ENCODE measurements around the gene MTHFD2. TPM values are rescaled to one million over a fixed set of nuclear protein-coding genes. Genes with fewer than 3 reads are reported as not detected.
"Not testable (repeated sequence)": the region's sequence is repeated elsewhere in the genome, so short reads cannot be mapped to it uniquely, and the experiment has no call there.

The MTHFD2 gene
- polyA plus RNA-seq, 1 experiment = 282 TPM

DNA sequence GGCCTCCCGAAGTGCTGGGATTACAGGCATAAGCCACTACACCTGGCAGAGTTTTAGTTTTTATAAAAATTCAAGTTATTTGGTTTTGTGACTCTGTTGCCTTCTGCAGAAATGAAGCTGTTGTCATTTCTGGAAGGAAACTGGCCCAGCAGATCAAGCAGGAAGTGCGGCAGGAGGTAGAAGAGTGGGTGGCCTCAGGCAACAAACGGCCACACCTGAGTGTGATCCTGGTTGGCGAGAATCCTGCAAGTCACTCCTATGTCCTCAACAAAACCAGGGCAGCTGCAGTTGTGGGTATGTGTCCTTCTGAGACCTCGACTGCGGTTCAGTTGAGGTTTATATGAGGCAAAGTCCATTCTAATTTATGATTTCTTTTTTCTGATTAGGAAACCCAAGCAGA is 7.2 kb downstream of the MTHFD2 start:
- POLR2A ChIA-PET = no interaction called here
- DNase-seq (ENCODE audit: low read depth) = no peak
- no peak overlapping the region for H3K4me3 ChIP-seq (ENCODE audit: low read depth, low read length)

DNA sequence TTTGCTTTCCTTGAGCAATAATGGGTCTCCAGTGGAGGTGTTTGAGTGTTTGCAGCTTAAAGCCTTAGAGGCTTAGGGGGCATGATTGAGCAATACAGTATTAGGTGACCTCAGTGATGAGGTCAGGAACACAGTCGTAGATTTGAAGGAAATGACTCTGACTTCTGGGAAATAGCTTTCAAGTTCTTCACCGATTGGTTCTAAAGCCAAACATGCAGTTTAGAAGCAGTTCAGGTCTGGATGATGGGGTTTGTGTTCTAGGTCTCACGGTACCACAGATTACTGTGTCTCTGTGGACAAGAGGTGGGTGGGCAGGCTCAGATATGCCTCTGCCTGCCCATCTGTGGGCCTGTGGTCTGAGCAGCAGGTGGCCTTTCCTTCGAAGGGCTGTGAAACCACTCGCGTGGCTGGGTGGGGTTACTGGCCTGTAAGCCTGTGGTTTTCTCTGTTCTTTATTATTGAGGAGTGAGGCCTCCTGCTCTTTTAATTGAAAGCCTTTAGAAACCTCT is 7.8 kb downstream of the MTHFD2 start:
- Histone ChIP-seq H3K36me3 (ENCODE audit: control insufficient read depth, insufficient read depth, low read length) (peaks cover 16% of the 10 kb centered on the region), H3K4me3 (ENCODE audit: low read depth, low read length) (no peak overlapping the region), H3K27me3 (ENCODE audit: control insufficient read depth, insufficient read depth, low read length) (no peaks in the 10 kb centered on the region)
- TF ChIP-seq, protein P1, sequence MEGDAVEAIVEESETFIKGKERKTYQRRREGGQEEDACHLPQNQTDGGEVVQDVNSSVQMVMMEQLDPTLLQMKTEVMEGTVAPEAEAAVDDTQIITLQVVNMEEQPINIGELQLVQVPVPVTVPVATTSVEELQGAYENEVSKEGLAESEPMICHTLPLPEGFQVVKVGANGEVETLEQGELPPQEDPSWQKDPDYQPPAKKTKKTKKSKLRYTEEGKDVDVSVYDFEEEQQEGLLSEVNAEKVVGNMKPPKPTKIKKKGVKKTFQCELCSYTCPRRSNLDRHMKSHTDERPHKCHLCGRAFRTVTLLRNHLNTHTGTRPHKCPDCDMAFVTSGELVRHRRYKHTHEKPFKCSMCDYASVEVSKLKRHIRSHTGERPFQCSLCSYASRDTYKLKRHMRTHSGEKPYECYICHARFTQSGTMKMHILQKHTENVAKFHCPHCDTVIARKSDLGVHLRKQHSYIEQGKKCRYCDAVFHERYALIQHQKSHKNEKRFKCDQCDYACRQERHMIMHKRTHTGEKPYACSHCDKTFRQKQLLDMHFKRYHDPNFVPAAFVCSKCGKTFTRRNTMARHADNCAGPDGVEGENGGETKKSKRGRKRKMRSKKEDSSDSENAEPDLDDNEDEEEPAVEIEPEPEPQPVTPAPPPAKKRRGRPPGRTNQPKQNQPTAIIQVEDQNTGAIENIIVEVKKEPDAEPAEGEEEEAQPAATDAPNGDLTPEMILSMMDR (IDR thresholded peaks at IDR 0.05; ENCODE audit: insufficient read depth, low read depth, low read length) = no peak
- ChIA-PET CTCF (interaction anchor here (0.6 to 1.0 kb wide), 3 partner anchors 45 to 129 kb away, joined by 3 to 4 read pairs (median 3); no protein-coding TSS in a partner anchor), POLR2A (no interaction called here)
- DNase-seq (ENCODE audit: low read depth) = no peak

More for the DNA sequence above, 7.2 kb downstream of the MTHFD2 start:
- Histone ChIP-seq H3K27me3 (ENCODE audit: control insufficient read depth, insufficient read depth, low read length) (no peaks in the 10 kb centered on the region), H3K36me3 (ENCODE audit: control insufficient read depth, insufficient read depth, low read length) (peaks cover 15% of the 10 kb centered on the region)
- TF ChIP-seq, protein P1 (IDR thresholded peaks at IDR 0.05; ENCODE audit: insufficient read depth, low read depth, low read length) = no peak
- CTCF ChIA-PET = interaction anchor here (0.6 to 1.3 kb wide), 6 partner anchors 10 to 381 kb away, joined by 3 to 4 read pairs (median 3); no protein-coding TSS in a partner anchor

DNA sequence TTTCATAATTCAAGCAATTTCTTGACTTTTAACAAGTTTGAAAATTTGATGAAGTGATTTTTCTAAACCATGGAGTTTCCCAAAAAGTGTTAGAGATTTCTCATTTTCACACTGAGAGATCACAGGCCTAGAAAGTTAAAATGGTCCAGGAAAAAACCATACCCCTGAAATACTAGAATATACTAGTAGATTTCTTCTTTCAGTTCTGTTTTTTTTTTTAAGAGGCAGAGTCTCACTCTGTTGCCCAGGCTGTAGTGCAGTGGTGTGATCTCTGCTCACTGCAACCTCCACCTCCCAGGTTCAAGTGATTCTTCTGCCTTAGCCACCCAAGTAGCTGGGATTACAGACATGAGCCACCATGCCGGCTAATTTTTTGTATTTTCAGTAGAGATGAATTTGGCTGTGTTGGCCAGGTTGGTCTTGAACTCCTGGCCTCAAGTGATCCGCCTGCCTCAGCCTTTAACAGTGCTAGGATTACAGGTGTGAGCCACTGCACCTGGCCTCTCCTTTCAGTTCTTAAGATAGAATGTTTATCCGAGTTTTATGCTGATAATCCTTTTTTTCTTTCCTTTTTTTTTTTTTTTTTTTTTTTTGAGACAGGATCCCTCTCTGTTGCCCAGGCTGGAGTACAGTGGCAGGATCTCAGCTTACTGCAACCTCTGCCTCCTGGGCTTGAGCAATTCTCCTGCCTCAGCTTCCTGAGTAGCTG is 14.4 kb downstream of the MTHFD2 start:
- CTCF ChIA-PET = interaction anchor here (0.7 kb wide), 1 partner anchor 60 kb away, joined by 3 read pairs; no protein-coding TSS in a partner anchor
- H3K4me3 ChIP-seq (ENCODE audit: low read depth, low read length) = no peak overlapping the region
- POLR2A ChIA-PET = no interaction called here
- no peaks in the 10 kb centered on the region for H3K27me3 ChIP-seq (ENCODE audit: control insufficient read depth, insufficient read depth, low read length)
- DNase-seq (ENCODE audit: low read depth) = no peak
- H3K36me3 ChIP-seq (ENCODE audit: control insufficient read depth, insufficient read depth, low read length) = peaks cover 16% of the 10 kb centered on the region
- TF ChIP-seq, protein P1 (IDR thresholded peaks at IDR 0.05; ENCODE audit: insufficient read depth, low read depth, low read length) = no peak

DNA sequence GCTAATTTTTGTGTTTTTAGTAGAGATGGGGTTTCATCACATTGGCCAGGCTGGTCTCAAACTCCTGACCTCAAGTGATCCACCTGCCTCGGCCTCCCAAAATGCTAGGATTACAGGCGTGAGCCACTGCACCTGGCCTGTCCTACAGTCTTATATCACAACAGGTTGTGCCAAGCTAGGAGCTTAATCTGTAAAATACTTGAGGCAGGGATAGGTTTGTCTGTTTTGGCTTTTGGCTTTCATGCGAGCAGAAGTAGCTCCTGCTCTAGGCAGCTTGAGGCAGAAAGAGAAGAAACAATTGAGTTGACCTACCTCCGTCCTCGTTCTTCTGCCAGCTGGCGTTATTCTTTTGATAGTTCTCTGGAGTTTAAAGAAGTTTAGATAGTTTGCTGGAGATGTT is 17.4 kb downstream of the MTHFD2 start:
- CTCF ChIA-PET = interaction anchor here (0.9 to 1.7 kb wide), 4 partner anchors 11 to 389 kb away, joined by 3 to 9 read pairs (median 4); no protein-coding TSS in a partner anchor
- POLR2A ChIA-PET = not testable (repeated sequence)

DNA sequence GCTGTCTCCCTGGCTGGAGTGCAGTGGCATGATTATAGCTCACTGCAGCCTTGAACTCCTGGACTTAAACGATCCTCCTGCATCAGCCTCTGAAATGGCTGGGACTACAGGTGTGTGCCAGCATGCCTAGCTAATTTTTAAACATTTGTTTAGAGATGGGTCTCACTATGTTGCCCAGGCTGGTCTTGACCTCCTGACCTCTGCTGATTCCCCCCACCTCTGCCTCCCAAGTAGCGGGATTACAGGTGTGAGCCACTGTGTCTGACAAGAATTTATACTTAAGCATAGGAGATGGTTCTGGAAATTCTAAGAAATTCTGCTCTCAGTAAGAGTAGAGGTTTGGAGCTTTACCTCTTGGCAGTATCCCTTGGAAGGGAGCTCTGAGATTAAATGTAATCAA is 18.2 kb downstream of the MTHFD2 start:
- Histone ChIP-seq H3K27me3 (ENCODE audit: control insufficient read depth, insufficient read depth, low read length) (no peaks in the 10 kb centered on the region), H3K36me3 (ENCODE audit: control insufficient read depth, insufficient read depth, low read length) (peaks cover 12% of the 10 kb centered on the region), H3K4me3 (ENCODE audit: low read depth, low read length) (no peak overlapping the region)
- POLR2A ChIA-PET = no interaction called here
- CTCF ChIA-PET = interaction anchor here (0.9 to 1.7 kb wide), 4 partner anchors 10 to 390 kb away, joined by 3 to 9 read pairs (median 4); no protein-coding TSS in a partner anchor
- TF ChIP-seq, protein P1 (IDR thresholded peaks at IDR 0.05; ENCODE audit: insufficient read depth, low read depth, low read length) = no peak
- DNase-seq (ENCODE audit: low read depth) = no peak

More for the DNA sequence above, 17.4 kb downstream of the MTHFD2 start:
- peaks cover 13% of the 10 kb centered on the region for H3K36me3 ChIP-seq (ENCODE audit: control insufficient read depth, insufficient read depth, low read length)
- DNase-seq (ENCODE audit: low read depth); H3K27me3 ChIP-seq (ENCODE audit: control insufficient read depth, insufficient read depth, low read length); H3K4me3 ChIP-seq (ENCODE audit: low read depth, low read length): not testable (repeated sequence)

Data from BJ (cell line).